ENCODE results near the gene HCAR1. TPM values are rescaled to one million over a fixed set of nuclear protein-coding genes. Genes with fewer than 3 reads are reported as not detected.

Gene HCAR1
- total RNA-seq, 2 experiments from 2014 or later = 0.18 to 0.25 TPM

DNA sequence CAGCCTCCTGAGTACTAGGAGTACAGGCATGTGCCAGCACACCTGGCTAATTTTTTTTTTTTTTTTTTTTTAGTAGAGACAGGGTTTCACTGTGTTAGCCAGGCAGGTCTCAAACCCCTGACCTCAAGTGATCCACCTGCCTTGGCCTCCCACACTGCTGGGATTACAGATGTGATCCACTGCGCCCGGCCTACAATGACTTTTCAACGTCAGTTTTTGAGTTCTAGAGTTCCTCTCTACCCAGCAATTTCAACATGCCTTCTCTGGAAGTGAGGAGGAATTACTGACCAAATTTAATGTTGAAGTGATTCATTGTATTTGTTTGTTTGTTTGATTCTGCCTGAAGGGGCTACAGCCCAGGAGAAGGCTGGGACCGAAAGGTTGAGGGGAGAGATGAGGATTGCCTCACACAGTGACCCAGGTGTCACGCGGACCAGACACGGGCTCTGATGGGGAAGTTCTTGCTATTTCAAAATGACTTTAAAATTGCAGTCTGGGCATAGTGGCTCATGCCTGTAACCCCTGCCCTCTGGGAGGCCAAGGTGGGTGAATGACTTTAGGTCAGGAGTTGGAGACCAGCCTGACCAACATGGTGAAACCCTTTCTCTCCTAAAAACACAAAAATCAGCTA, 13.4 kb upstream of the HCAR1 start:
- intact Hi-C loops (cut with micrococcal nuclease) = no loop called here
- no peaks in the 10 kb centered on the region for H3K4me1 Mint-ChIP-seq (ENCODE audit: low read depth)
- CTCF ChIA-PET = interaction anchor here (1.3 kb wide), 1 partner anchor 187 kb away, joined by 3 read pairs; no protein-coding TSS in a partner anchor

GRCh38 chr12:122740351-122740750, 9.7 kb upstream of the HCAR1 start:
- Mint-ChIP-seq H3K4me3 (no peak overlapping the region), H3K4me1 (ENCODE audit: low read depth) (peaks cover 4% of the 10 kb centered on the region), H3K9me3 (no peaks in the 10 kb centered on the region), H3K36me3 (ENCODE audit: low read depth) (no peaks in the 10 kb centered on the region), H3K27me3 (no peaks in the 10 kb centered on the region), H3K27ac (no peak overlapping the region)
- CTCF ChIA-PET = no interaction called here
- TF ChIP-seq, protein P1, sequence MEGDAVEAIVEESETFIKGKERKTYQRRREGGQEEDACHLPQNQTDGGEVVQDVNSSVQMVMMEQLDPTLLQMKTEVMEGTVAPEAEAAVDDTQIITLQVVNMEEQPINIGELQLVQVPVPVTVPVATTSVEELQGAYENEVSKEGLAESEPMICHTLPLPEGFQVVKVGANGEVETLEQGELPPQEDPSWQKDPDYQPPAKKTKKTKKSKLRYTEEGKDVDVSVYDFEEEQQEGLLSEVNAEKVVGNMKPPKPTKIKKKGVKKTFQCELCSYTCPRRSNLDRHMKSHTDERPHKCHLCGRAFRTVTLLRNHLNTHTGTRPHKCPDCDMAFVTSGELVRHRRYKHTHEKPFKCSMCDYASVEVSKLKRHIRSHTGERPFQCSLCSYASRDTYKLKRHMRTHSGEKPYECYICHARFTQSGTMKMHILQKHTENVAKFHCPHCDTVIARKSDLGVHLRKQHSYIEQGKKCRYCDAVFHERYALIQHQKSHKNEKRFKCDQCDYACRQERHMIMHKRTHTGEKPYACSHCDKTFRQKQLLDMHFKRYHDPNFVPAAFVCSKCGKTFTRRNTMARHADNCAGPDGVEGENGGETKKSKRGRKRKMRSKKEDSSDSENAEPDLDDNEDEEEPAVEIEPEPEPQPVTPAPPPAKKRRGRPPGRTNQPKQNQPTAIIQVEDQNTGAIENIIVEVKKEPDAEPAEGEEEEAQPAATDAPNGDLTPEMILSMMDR (IDR thresholded peaks at IDR 0.05) = no peak
- DNase-seq (no peak), ATAC-seq (no peak)
- intact Hi-C loops (cut with micrococcal nuclease) = no loop called here
- POLR2A ChIA-PET = no interaction called here

More for the DNA sequence above, 13.4 kb upstream of the HCAR1 start:
- Mint-ChIP-seq H3K27ac (no peak overlapping the region), H3K4me3 (no peak overlapping the region), H3K27me3 (no peaks in the 10 kb centered on the region), H3K36me3 (ENCODE audit: low read depth) (no peaks in the 10 kb centered on the region), H3K9me3 (no peaks in the 10 kb centered on the region)
- no peak for DNase-seq
- TF ChIP-seq, protein P1 (IDR thresholded peaks at IDR 0.05) = no peak
- POLR2A ChIA-PET = no interaction called here
- no peak for ATAC-seq

DNA sequence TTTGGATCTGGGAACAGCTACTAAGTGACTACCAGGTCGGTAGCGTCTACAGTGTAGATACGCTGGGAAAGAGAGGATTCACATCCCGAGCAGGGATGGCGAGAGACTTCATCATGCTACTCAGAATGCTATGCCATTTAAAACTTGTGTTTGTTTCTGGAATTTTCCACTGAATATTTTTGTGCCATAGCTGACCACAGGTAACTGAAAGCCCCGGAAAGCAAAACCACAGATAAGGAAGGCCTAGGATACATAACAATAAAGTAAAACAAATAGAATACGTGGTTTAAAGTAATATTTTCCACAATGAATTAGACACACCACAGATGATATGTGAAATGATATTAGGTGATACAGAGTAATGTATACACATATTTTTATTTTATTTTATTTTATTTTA, 7.9 kb upstream of the HCAR1 start:
- no peak overlapping the region for H3K4me3 Mint-ChIP-seq
- TF ChIP-seq, protein P1 (IDR thresholded peaks at IDR 0.05) = no peak
- DNase-seq (no peak), ATAC-seq (no peak)
- ChIA-PET POLR2A (no interaction called here), CTCF (interaction anchor here (1.4 kb wide), 1 partner anchor 100 kb away, joined by 3 read pairs; no protein-coding TSS in a partner anchor)
- H3K27ac Mint-ChIP-seq = no peak overlapping the region
- intact Hi-C loops (cut with micrococcal nuclease) = no loop called here
- H3K27me3 Mint-ChIP-seq = no peaks in the 10 kb centered on the region
- no peaks in the 10 kb centered on the region for H3K36me3 Mint-ChIP-seq (ENCODE audit: low read depth)
- peaks cover 11% of the 10 kb centered on the region for H3K4me1 Mint-ChIP-seq (ENCODE audit: low read depth)
- no peaks in the 10 kb centered on the region for H3K9me3 Mint-ChIP-seq

- H3K27me3 Mint-ChIP-seq = peaks cover 3% of the 10 kb centered on the region
- ATAC-seq (no peak), DNase-seq (no peak)
- TF ChIP-seq, protein P1 (IDR thresholded peaks at IDR 0.05) = no peak
- peaks cover 4% of the 10 kb centered on the region for H3K9me3 Mint-ChIP-seq
- ChIA-PET POLR2A (interaction anchor here (0.7 kb wide), 1 partner anchor 20 kb away, joined by 5 read pairs; the partner anchor contains the start of gene DENR), CTCF (interaction anchor here (1.0 kb wide), 1 partner anchor 61 kb away, joined by 3 read pairs; no protein-coding TSS in a partner anchor)
- H3K4me3 Mint-ChIP-seq = no peak overlapping the region
- intact Hi-C loops (cut with micrococcal nuclease) = loop anchor here (5.0 kb wide), 1 partner anchor 85 kb away; no protein-coding TSS in a partner anchor
- peaks cover 2% of the 10 kb centered on the region for H3K36me3 Mint-ChIP-seq (ENCODE audit: low read depth)
- peaks cover 48% of the 10 kb centered on the region for H3K4me1 Mint-ChIP-seq (ENCODE audit: low read depth)
- peak overlapping the region; percentile 83 for H3K27ac Mint-ChIP-seq
Observed at GRCh38 chr12:122732611-122733010, 2.0 kb upstream of the HCAR1 start.

DNA sequence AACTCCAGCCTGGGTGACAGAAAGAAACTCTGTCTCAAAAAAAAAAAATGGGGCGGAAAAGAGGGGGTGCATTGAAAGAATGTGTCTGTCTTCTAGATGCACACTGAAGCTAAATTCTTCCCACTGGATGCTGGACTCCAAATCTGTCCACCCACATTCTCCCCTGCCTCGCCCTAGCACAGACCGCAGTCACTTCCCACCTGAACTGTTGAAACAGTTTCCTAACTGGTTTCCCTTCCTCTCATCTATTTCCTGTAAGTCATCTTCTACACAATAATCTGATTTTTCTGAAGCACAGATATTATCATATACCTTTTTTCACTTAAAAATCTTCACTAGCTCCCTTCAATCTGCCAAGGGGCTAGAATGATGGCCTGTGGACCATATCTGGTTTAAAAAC, 1.5 kb upstream of the HCAR1 start:
- POLR2A ChIA-PET = interaction anchor here (0.7 kb wide), 1 partner anchor 20 kb away, joined by 5 read pairs; the partner anchor contains the start of gene DENR

More for the DNA sequence above, 1.5 kb upstream of the HCAR1 start:
- no peak for ATAC-seq
- TF ChIP-seq, protein P1 (IDR thresholded peaks at IDR 0.05) = no peak
- intact Hi-C loops (cut with micrococcal nuclease) = loop anchor here (5.0 kb wide), 1 partner anchor 85 kb away; no protein-coding TSS in a partner anchor
- H3K9me3 Mint-ChIP-seq = peaks cover 4% of the 10 kb centered on the region
- H3K27me3 Mint-ChIP-seq = peaks cover 3% of the 10 kb centered on the region
- H3K4me3 Mint-ChIP-seq = no peak overlapping the region
- peak overlapping the region; percentile 83 for H3K27ac Mint-ChIP-seq
- H3K4me1 Mint-ChIP-seq (ENCODE audit: low read depth) = peaks cover 48% of the 10 kb centered on the region
- CTCF ChIA-PET = no interaction called here
- H3K36me3 Mint-ChIP-seq (ENCODE audit: low read depth) = peaks cover 2% of the 10 kb centered on the region
- peak; percentile 47 for DNase-seq
